ENCODE data around the gene ZYG11B. TPM values are rescaled to one million over a fixed set of nuclear protein-coding genes. Genes with fewer than 3 reads are reported as not detected.

ZYG11B gene
- total RNA-seq, 1 experiment from 2014 or later, result 20.6 TPM

DNA sequence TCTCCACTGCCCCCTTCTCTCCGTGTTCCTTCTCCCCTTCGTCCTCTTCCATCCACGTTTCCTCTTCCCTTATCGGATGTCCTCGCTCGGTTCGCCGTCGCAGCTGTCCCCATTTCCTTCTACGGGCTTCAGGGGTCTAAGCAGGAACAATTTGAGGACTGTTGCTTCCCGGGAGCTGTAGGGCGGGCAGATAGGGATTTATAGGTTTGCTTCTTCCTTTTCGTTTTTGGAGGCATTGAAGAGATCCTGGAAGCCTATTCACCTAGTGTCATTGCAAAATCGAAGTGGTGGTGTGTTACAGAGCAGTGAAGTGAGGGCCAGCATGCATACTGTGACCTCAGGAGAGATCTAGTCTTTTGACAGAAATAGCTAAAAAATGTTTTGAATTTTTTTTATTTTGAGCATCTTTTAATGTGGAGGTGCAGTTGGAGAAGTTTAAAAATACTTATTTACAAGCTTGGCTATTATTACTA is 897 bp downstream of the ZYG11B start:
- Histone ChIP-seq H3K9me3 (ENCODE audit: control insufficient read depth, low read depth, low read length) (no peaks in the 10 kb centered on the region), H3K4ac (ENCODE audit: low read depth, low read length) (no peak overlapping the region), H4K8ac (replicated peaks; ENCODE audit: insufficient read length, low read depth, low read length) (no peak overlapping the region), H3K79me2 (ENCODE audit: insufficient read depth, low read length) (peaks cover 3% of the 10 kb centered on the region; the same call in 1 of the 2 replicates), H2BK5ac (ENCODE audit: insufficient read length, low read length) (no peak overlapping the region), H3K4me2 (ENCODE audit: insufficient read depth, insufficient read length, low read length) (peak overlapping the region; percentile 93), H4K20me1 (ENCODE audit: control insufficient read depth, insufficient read depth, insufficient read length) (no peaks in the 10 kb centered on the region), H2AK5ac (ENCODE audit: insufficient read length, low read length) (no peak overlapping the region), H2BK12ac (ENCODE audit: insufficient read length, low read depth, low read length) (no peak overlapping the region), H3K79me1 (ENCODE audit: insufficient read depth, low read depth, low read length, poor library complexity, severe bottlenecking) (peaks cover 10% of the 10 kb centered on the region), H2AFZ (ENCODE audit: low read length) (no peak overlapping the region), H3K23me2 (ENCODE audit: insufficient read length, low read depth, low read length, poor library complexity, severe bottlenecking) (peaks cover 9% of the 10 kb centered on the region), H3K23ac (ENCODE audit: insufficient read length, low read depth, low read length) (no peak overlapping the region), H3K56ac (ENCODE audit: insufficient read length, low read depth, low read length) (no peak overlapping the region), H2BK120ac (ENCODE audit: low read depth, low read length, poor library complexity, severe bottlenecking) (no peak overlapping the region), H3T11ph (ENCODE audit: low read length) (no peak overlapping the region), H3K18ac (ENCODE audit: insufficient read length, low read depth, low read length) (no peak overlapping the region), H4K5ac (ENCODE audit: insufficient read length, low read depth, low read length) (no peak overlapping the region), H3K14ac (ENCODE audit: insufficient read depth, low read length) (no peak overlapping the region), H3K27me3 (ENCODE audit: insufficient read depth, low read length) (no peaks in the 10 kb centered on the region), H4K91ac (ENCODE audit: insufficient read length, low read depth, low read length) (no peak overlapping the region), H3K9ac (ENCODE audit: extremely low read depth, insufficient read length, low read length) (peak overlapping the region; percentile 74), H3K4me1 (ENCODE audit: insufficient read depth, low read length) (no peaks in the 10 kb centered on the region), H2BK20ac (ENCODE audit: low read depth, low read length, poor library complexity, severe bottlenecking) (no peak overlapping the region), H3K27ac (ENCODE audit: insufficient read length, low read depth, low read length) (no peak overlapping the region), H2BK15ac (ENCODE audit: low read depth, low read length) (no peak overlapping the region)
- no CpG with 5 or more reads among the region's 14 CpGs for WGBS (ENCODE audit: extremely low coverage, insufficient read length, low lambda C conversion rate)
- TF ChIP-seq CTCF (conservative IDR thresholded peaks at IDR 0.05), result no peak
- no peaks in the 10 kb centered on the region for H3K9me3 Mint-ChIP-seq
- no peaks in the 10 kb centered on the region for H3K27me3 Mint-ChIP-seq (ENCODE audit: low read depth)
- peaks cover 3 to 8% (median 4%) of the 10 kb centered on the region in 3 experiments; a peak in 5 of 7 replicates for H3K36me3 Mint-ChIP-seq (ENCODE audit: insufficient read depth in 1 of 3, low read depth in 3 of 3)
- DNase-seq, result no peak
- peak overlapping the region in 2 of 3 experiments; percentile 3 to 89; a peak in 3 of 7 replicates for H3K27ac Mint-ChIP-seq
- peaks cover 9 to 29% of the 10 kb centered on the region in 2 experiments for H3K4me1 Mint-ChIP-seq
- H3K4me3 Mint-ChIP-seq, result peak overlapping the region; percentile 87 to 94

All from H9 (cell line).